Osteoblast (primary cell): ENCODE data around the gene MBD5. TPM values are rescaled to one million over a fixed set of nuclear protein-coding genes. Genes with fewer than 3 reads are reported as not detected.

Experiments
- DNase-seq: peaks from one replicate; pipeline ENCODE4 v3.0.0; 2011; ENCODE audit warnings: low spot score, mixed read lengths; ENCODE audit not compliant: insufficient read length; ENCODE audit errors: missing footprints
- H2AFZ ChIP-seq: 2 replicates; pipeline ENCODE4 v1.6.0; 2011; ENCODE audit warnings: mild to moderate bottlenecking, low read length
- H3K27ac ChIP-seq: 2 replicates; pipeline ENCODE4 v1.5.1; 2011; ENCODE audit warnings: mild to moderate bottlenecking, low read depth, low read length, moderate library complexity
- H3K27me3 ChIP-seq: 2 replicates; pipeline ENCODE4 v1.6.0; 2012; ENCODE audit warnings: mild to moderate bottlenecking, control low read depth, inconsistent platforms, low read length, moderate library complexity; ENCODE audit not compliant: insufficient read depth
- H3K36me3 ChIP-seq: 2 replicates; pipeline ENCODE4 v1.5.1; 2011; ENCODE audit warnings: mild to moderate bottlenecking, low read length, control low read depth, moderate library complexity; ENCODE audit not compliant: insufficient read depth
- H3K4me1 ChIP-seq: 2 replicates; pipeline ENCODE4 v1.5.1; 2011; ENCODE audit warnings: mild to moderate bottlenecking, low read length, control low read depth, moderate library complexity; ENCODE audit not compliant: insufficient read depth
- H3K4me2 ChIP-seq: 2 replicates; pipeline ENCODE4 v1.6.0; 2011; ENCODE audit warnings: mild to moderate bottlenecking, low read length; ENCODE audit not compliant: insufficient read depth
- H3K4me3 ChIP-seq: fragments of 200-600 bp; sonication (generic); 3 replicates; pipeline ENCODE4 v1.5.1; 2012; ENCODE audit warnings: mild to moderate bottlenecking, low read length, inconsistent platforms; ENCODE audit not compliant: insufficient read depth
- H3K79me2 ChIP-seq: 2 replicates; pipeline ENCODE4 v1.6.0; 2012; ENCODE audit warnings: mild to moderate bottlenecking, low read length, control low read depth, inconsistent platforms; ENCODE audit not compliant: insufficient read depth
- H3K9me3 ChIP-seq: 2 replicates; pipeline ENCODE4 v1.5.1; 2011; ENCODE audit warnings: low read depth, low read length, control low read depth
- H4K20me1 ChIP-seq: 2 replicates; pipeline ENCODE4 v1.6.0; 2012; ENCODE audit warnings: mild to moderate bottlenecking, low read length, control low read depth; ENCODE audit not compliant: insufficient read depth
- CTCF ChIP-seq: IDR thresholded peaks from 2 replicates; pipeline ENCODE4 v1.5.1; 2011; ENCODE audit warnings: mild to moderate bottlenecking, low read depth, low read length, moderate library complexity; ENCODE audit errors: extremely low read depth
- total RNA-seq: library from RNA; depleted of rRNA; stranded (reverse); fragments of >200 nt; gene quantifications from 2 replicates; pipeline ENCODE4 v1.2.3, GENCODE V29; 2012

The MBD5 gene
- total RNA-seq, 1 donor: 22.4 TPM

- H3K36me3 ChIP-seq: no peaks in the 10 kb centered on the region
- H3K9me3 ChIP-seq: no peaks in the 10 kb centered on the region
- no peak for DNase-seq
- no peaks in the 10 kb centered on the region for H3K79me2 ChIP-seq
- no peaks in the 10 kb centered on the region for H4K20me1 ChIP-seq
- peak overlapping the region; percentile 87 for H2AFZ ChIP-seq
- peaks cover 7% of the 10 kb centered on the region for H3K4me1 ChIP-seq
- peak overlapping the region; percentile 66 for H3K4me3 ChIP-seq
- no peaks in the 10 kb centered on the region for H3K27me3 ChIP-seq
- H3K4me2 ChIP-seq: peak overlapping the region; percentile 89
- H3K27ac ChIP-seq: no peak overlapping the region
- TF ChIP-seq CTCF: no peak
These were observed 488.0 kb downstream of the MBD5 start for GRCh38 chr2:148508878-148509287.

GRCh38 chr2:148509288-148509902 is 488.5 kb downstream of the MBD5 start:
- Histone ChIP-seq H3K4me1 (peaks cover 7% of the 10 kb centered on the region), H3K4me3 (peak overlapping the region; percentile 66), H3K4me2 (peak overlapping the region; percentile 89), H2AFZ (peak overlapping the region; percentile 87), H3K79me2 (no peaks in the 10 kb centered on the region), H3K36me3 (no peaks in the 10 kb centered on the region), H3K27ac (no peak overlapping the region), H3K27me3 (no peaks in the 10 kb centered on the region), H3K9me3 (no peaks in the 10 kb centered on the region), H4K20me1 (no peaks in the 10 kb centered on the region)
- DNase-seq: peak; percentile 93
- TF ChIP-seq CTCF: peak; percentile 98

- no peak overlapping the region for H2AFZ ChIP-seq
- no peaks in the 10 kb centered on the region for H3K27me3 ChIP-seq
- peaks cover 7% of the 10 kb centered on the region for H3K4me1 ChIP-seq
- no peak for DNase-seq
- no peaks in the 10 kb centered on the region for H3K9me3 ChIP-seq
- no peaks in the 10 kb centered on the region for H3K36me3 ChIP-seq
- H3K27ac ChIP-seq: no peak overlapping the region
- no peaks in the 10 kb centered on the region for H3K79me2 ChIP-seq
- no peaks in the 10 kb centered on the region for H4K20me1 ChIP-seq
- no peak overlapping the region for H3K4me3 ChIP-seq
- no peak overlapping the region for H3K4me2 ChIP-seq
- no peak for TF ChIP-seq CTCF
These were observed 491.0 kb downstream of the MBD5 start for GRCh38 chr2:148511883-148512282.

GRCh38 chr2:148512501-148512900 is 491.6 kb downstream of the MBD5 start:
- no peak for DNase-seq
- Histone ChIP-seq H3K27me3 (no peaks in the 10 kb centered on the region), H2AFZ (no peak overlapping the region), H3K79me2 (no peaks in the 10 kb centered on the region), H3K4me1 (peaks cover 7% of the 10 kb centered on the region), H3K27ac (no peak overlapping the region), H4K20me1 (no peaks in the 10 kb centered on the region), H3K4me3 (no peak overlapping the region), H3K9me3 (no peaks in the 10 kb centered on the region), H3K4me2 (no peak overlapping the region), H3K36me3 (no peaks in the 10 kb centered on the region)
- TF ChIP-seq CTCF: no peak
